Measurements from ENCODE around the gene CFAP299.

DNA sequence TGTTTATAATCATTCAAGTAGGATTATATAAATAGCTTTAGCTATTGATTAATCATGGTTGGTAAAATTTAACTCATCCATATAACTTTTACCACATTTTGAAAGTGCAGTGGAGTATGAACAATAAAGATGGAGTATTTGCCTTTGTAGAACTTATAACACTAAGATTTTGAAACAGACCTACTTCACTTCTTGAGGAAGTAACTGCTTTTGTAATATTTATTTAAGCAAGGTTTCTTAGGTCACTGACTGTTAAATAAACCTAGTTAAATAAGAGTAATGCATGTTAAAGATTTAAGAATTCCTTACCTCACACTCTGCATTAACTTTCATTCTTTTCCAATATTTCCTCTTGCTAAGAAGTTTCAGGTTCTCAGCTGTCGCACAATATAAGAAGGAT lies 242.5 kb downstream of the CFAP299 start:
- TF ChIP-seq, protein P1, sequence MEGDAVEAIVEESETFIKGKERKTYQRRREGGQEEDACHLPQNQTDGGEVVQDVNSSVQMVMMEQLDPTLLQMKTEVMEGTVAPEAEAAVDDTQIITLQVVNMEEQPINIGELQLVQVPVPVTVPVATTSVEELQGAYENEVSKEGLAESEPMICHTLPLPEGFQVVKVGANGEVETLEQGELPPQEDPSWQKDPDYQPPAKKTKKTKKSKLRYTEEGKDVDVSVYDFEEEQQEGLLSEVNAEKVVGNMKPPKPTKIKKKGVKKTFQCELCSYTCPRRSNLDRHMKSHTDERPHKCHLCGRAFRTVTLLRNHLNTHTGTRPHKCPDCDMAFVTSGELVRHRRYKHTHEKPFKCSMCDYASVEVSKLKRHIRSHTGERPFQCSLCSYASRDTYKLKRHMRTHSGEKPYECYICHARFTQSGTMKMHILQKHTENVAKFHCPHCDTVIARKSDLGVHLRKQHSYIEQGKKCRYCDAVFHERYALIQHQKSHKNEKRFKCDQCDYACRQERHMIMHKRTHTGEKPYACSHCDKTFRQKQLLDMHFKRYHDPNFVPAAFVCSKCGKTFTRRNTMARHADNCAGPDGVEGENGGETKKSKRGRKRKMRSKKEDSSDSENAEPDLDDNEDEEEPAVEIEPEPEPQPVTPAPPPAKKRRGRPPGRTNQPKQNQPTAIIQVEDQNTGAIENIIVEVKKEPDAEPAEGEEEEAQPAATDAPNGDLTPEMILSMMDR (IDR thresholded peaks at IDR 0.05): no peak
- no peak for TF ChIP-seq POLR2A (IDR thresholded peaks at IDR 0.05)
